ENCODE measurements around the gene TCN2. TPM values are rescaled to one million over a fixed set of nuclear protein-coding genes. Genes with fewer than 3 reads are reported as not detected.

TCN2 gene
- total and polyA plus RNA-seq, 10 of the 15 experiments (the other 5 are each of a cell fraction or from before 2014, with no cell fraction given) = 5.4 to 21.8 (median 11.0) TPM

GRCh38 chr22:30605449-30606110, 1.4 kb upstream of the TCN2 start:
- ChIA-PET RAD21 (ENCODE audit: unreplicated experiment) (interaction anchor here (1.5 to 4.7 kb wide), 5 partner anchors 14 to 215 kb away, joined by 5 to 58 read pairs (median 7); partner anchors contain the start of genes PES1 and SLC35E4), POLR2A (interaction anchor here (0.8 to 1.0 kb wide), 3 partner anchors 8 to 182 kb away, joined by 3 read pairs; partner anchors contain the start of gene PES1), SMC1A (ENCODE audit: uncharacterized antibody, unreplicated experiment) (interaction anchor here (0.6 to 3.6 kb wide), 8 partner anchors 11 to 560 kb away, joined by 3 to 18 read pairs (median 3); partner anchors contain the start of gene SLC35E4), CTCF (interaction anchor here (0.7 to 6.4 kb wide), 19 partner anchors 10 to 318 kb away, joined by 3 to 51 read pairs (median 4); partner anchors contain the start of genes PES1 and SLC35E4)
- DNase-seq (ENCODE audit: low read depth, low spot score) = no peak
- H3K27ac ChIP-seq (ENCODE audit: control insufficient read depth, insufficient read depth) = no peak overlapping the region
- H3K4me1 ChIP-seq (ENCODE audit: control insufficient read depth, insufficient read depth, low read length) = peaks cover 50% of the 10 kb centered on the region
- no TSS peak for BruUV-seq (replicated peaks)
- H3K36me3 ChIP-seq (ENCODE audit: control insufficient read depth in 2 of 2, insufficient read depth in 2 of 2, low read length in 1 of 2) = no peaks in the 10 kb centered on the region
- H3K9ac ChIP-seq (ENCODE audit: control insufficient read depth, insufficient read depth, low read length) = no peak overlapping the region
- peak overlapping the region; percentile 70 for H3K4me2 ChIP-seq (ENCODE audit: control insufficient read depth, insufficient read depth)
- peak overlapping the region; percentile 81 for H2AFZ ChIP-seq (ENCODE audit: control insufficient read depth, low read depth, low read length)
- in situ Hi-C loops (cut with MboI) (no loop called here), intact Hi-C loops (cut with micrococcal nuclease; ENCODE audit: unreplicated experiment) (loop anchor here (1.0 kb wide), 1 partner anchor 150 kb away; no protein-coding TSS in a partner anchor)
- peak; percentile 60 for ATAC-seq
- H4K20me1 ChIP-seq (ENCODE audit: control insufficient read depth, insufficient read depth) = no peaks in the 10 kb centered on the region
- TF ChIP-seq SMC3 (IDR thresholded peaks at IDR 0.05; ENCODE audit: borderline replicate concordance, low read length) (peak; percentile 35; the same call in 1 of the 2 replicates), YY1 (IDR thresholded peaks at IDR 0.05; ENCODE audit: low read depth, low read length) (0 out of 2 replicates have a peak, but pooled peaks have one; percentile 46), NKRF (conservative IDR thresholded peaks at IDR 0.05) (peak; percentile 43; the same call in 1 of the 2 replicates), SREBF1 (IDR thresholded peaks at IDR 0.05; ENCODE audit: low read length) (no peak), RB1 (IDR thresholded peaks at IDR 0.05; ENCODE audit: borderline replicate concordance) (no peak), MTA2 (IDR thresholded peaks at IDR 0.05; ENCODE audit: low read depth) (no peak), FOXK2 (IDR thresholded peaks at IDR 0.05) (peak; percentile 66), MLLT1 (IDR thresholded peaks at IDR 0.05) (no peak), BCL11A (IDR thresholded peaks at IDR 0.05; ENCODE audit: low read depth, low read length) (no peak), IKZF1 (conservative IDR thresholded peaks at IDR 0.05) (peak; percentile 36; the same call in 1 of the 2 replicates), SPI1 (IDR thresholded peaks at IDR 0.05; ENCODE audit: borderline replicate concordance, insufficient read depth, low read depth, low read length) (0 out of 2 replicates have a peak, but pooled peaks have one; percentile 11), ASH2L (IDR thresholded peaks at IDR 0.05; ENCODE audit: borderline replicate concordance, low read depth) (no peak)
- TF ChIP-seq, protein P1, sequence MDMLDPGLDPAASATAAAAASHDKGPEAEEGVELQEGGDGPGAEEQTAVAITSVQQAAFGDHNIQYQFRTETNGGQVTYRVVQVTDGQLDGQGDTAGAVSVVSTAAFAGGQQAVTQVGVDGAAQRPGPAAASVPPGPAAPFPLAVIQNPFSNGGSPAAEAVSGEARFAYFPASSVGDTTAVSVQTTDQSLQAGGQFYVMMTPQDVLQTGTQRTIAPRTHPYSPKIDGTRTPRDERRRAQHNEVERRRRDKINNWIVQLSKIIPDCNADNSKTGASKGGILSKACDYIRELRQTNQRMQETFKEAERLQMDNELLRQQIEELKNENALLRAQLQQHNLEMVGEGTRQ (IDR thresholded peaks at IDR 0.05; ENCODE audit: borderline replicate concordance, low read depth, low read length) = no peak
- TF ChIP-seq, protein P2, sequence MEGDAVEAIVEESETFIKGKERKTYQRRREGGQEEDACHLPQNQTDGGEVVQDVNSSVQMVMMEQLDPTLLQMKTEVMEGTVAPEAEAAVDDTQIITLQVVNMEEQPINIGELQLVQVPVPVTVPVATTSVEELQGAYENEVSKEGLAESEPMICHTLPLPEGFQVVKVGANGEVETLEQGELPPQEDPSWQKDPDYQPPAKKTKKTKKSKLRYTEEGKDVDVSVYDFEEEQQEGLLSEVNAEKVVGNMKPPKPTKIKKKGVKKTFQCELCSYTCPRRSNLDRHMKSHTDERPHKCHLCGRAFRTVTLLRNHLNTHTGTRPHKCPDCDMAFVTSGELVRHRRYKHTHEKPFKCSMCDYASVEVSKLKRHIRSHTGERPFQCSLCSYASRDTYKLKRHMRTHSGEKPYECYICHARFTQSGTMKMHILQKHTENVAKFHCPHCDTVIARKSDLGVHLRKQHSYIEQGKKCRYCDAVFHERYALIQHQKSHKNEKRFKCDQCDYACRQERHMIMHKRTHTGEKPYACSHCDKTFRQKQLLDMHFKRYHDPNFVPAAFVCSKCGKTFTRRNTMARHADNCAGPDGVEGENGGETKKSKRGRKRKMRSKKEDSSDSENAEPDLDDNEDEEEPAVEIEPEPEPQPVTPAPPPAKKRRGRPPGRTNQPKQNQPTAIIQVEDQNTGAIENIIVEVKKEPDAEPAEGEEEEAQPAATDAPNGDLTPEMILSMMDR (IDR thresholded peaks at IDR 0.05 in 2 of 3, conservative IDR thresholded peaks at IDR 0.05 in 1 of 3; ENCODE audit: control insufficient read depth in 2 of 3, extremely low read depth in 1 of 3, insufficient read depth in 1 of 3, low read depth in 3 of 3, low read length in 3 of 3) = peak; percentile 62 to 82 (median 80)
- H3K79me2 ChIP-seq (ENCODE audit: control insufficient read depth, insufficient read depth, low read length) = no peaks in the 10 kb centered on the region
- 30% methylated on average over 9 of the region's 9 CpGs for WGBS (ENCODE audit: insufficient coverage, insufficient replicate concordance, low lambda C conversion rate, missing lambda C conversion rate)
- no peak overlapping the region; the same call in 1 of the 2 replicates for H3K4me3 ChIP-seq
- no peaks in the 10 kb centered on the region for H3K9me3 ChIP-seq (replicated peaks; ENCODE audit: control insufficient read depth, insufficient read depth, low read length)
- no peaks in the 10 kb centered on the region for H3K27me3 ChIP-seq (replicated peaks in 1 of 2; ENCODE audit: control insufficient read depth in 2 of 2, insufficient read depth in 2 of 2, low read length in 1 of 2)
- FAIRE-seq = no peak

Measured in GM12878 (cell line).